NB4 (cell line): Measurements from ENCODE around the gene CFAP90.

Experiments used
- POLR2A ChIP-seq: IDR thresholded peaks from 2 replicates; pipeline ENCODE4 v1.6.1; 2011; ENCODE audit warnings: mild to moderate bottlenecking; ENCODE audit not compliant: insufficient read length; ENCODE audit errors: extremely low read depth
- TF ChIP-seq, protein P1 (sequence below): IDR thresholded peaks from one replicate; pipeline ENCODE4 v1.5.1; 2012; ENCODE audit warnings: low read depth, low read length

DNA sequence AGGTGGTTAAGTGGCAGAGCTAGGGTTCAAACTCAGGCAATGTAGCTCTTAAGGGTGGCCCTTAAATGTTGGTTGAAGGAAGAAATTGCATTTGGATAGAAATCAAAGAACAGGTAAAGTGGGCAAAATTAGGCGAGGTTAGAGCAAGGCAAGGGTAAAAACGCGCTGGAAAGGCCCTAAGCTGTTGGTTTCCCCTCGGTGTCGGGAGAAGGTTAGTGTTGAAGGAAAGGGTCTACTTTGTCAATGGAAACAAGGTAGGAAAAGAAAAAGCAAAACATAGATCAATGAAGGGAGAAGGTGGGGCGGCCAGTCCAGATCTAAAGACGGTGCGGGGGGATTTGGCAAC lies 17.5 kb upstream of the CFAP90 start:
- TF ChIP-seq, protein P1, sequence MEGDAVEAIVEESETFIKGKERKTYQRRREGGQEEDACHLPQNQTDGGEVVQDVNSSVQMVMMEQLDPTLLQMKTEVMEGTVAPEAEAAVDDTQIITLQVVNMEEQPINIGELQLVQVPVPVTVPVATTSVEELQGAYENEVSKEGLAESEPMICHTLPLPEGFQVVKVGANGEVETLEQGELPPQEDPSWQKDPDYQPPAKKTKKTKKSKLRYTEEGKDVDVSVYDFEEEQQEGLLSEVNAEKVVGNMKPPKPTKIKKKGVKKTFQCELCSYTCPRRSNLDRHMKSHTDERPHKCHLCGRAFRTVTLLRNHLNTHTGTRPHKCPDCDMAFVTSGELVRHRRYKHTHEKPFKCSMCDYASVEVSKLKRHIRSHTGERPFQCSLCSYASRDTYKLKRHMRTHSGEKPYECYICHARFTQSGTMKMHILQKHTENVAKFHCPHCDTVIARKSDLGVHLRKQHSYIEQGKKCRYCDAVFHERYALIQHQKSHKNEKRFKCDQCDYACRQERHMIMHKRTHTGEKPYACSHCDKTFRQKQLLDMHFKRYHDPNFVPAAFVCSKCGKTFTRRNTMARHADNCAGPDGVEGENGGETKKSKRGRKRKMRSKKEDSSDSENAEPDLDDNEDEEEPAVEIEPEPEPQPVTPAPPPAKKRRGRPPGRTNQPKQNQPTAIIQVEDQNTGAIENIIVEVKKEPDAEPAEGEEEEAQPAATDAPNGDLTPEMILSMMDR, result no peak
- no peak for TF ChIP-seq POLR2A
